Gastroesophageal sphincter (tissue), 4 donors: ENCODE data around the gene CERK. TPM values are rescaled to one million over a fixed set of nuclear protein-coding genes. Genes with fewer than 3 reads are reported as not detected.

Source experiments
- ATAC-seq: fragments of 150-250 bp; one replicate; pipeline ENCODE4 v1.9.1; 2016; ENCODE audit warnings: mild to moderate bottlenecking, moderate library complexity
- H3K27ac ChIP-seq, 4 donors: fragments of 200-600 bp; sonication (generic) in 3 of 4; 1 replicate in 3 of 4; 2 replicates in 1 of 4; pipeline ENCODE4 v1.5.1; 2016 to 2019
- H3K27me3 ChIP-seq: fragments of 200-600 bp; sonication (generic); one replicate; pipeline ENCODE4 v1.5.1; 2019
- H3K36me3 ChIP-seq, 2 donors: fragments of 200-600 bp; sonication (generic); one replicate each; pipeline ENCODE4 v1.5.1; 2019; ENCODE audit warnings: control low read depth in 1 of 2
- H3K4me1 ChIP-seq, 3 donors: fragments of 200-600 bp; sonication (generic); 1 replicate in 2 of 3; 2 replicates in 1 of 3; pipeline ENCODE4 v1.5.1; 2016 to 2019; ENCODE audit warnings: control low read depth in 2 of 3
- H3K4me3 ChIP-seq, 2 donors: fragments of 200-600 bp; sonication (generic); one replicate each; pipeline ENCODE4 v1.5.1; 2019; ENCODE audit warnings: mild to moderate bottlenecking in 1 of 2, moderate library complexity in 1 of 2
- H3K9me3 ChIP-seq, 3 donors: fragments of 200-600 bp; sonication (generic); one replicate each; pipeline ENCODE4 v1.5.1; 2017 to 2019; ENCODE audit warnings: control low read depth in 2 of 3
- CTCF ChIP-seq, 4 experiments: fragments of 200-600 bp in 2 of 4; fragments of 450-650 bp in 2 of 4; sonication (generic) in 1 of 4; IDR thresholded peaks; one replicate each; pipeline ENCODE4 v1.5.1; 2017 to 2019; ENCODE audit warnings: antibody characterized with exemption in 4 of 4, mild to moderate bottlenecking in 2 of 4, moderate library complexity in 2 of 4
- EP300 ChIP-seq: sonication (generic); formaldehyde crosslinking; IDR thresholded peaks from one replicate; pipeline ENCODE4 v1.6.1; 2017; ENCODE audit warnings: antibody characterized with exemption, mild to moderate bottlenecking
- POLR2A ChIP-seq, 2 donors: fragments of 450-650 bp; IDR thresholded peaks; one replicate each; pipeline ENCODE4 v1.6.1; 2017; ENCODE audit warnings: antibody characterized with exemption in 2 of 2, mild to moderate bottlenecking in 2 of 2, moderate library complexity in 1 of 2
- POLR2AphosphoS5 ChIP-seq: sonication (generic); formaldehyde crosslinking; IDR thresholded peaks from one replicate; pipeline ENCODE4 v1.6.1; 2017; ENCODE audit warnings: antibody characterized with exemption
- WGBS, 2 donors: methylation state at CpG; one replicate each; pipeline ENCODE4 v1.1.5; 2018; ENCODE audit warnings: low coverage in 1 of 2; 5-methylcytosine and 5-hydroxymethylcytosine counted together
- total RNA-seq, 4 donors: library from RNA; depleted of rRNA; stranded (reverse); fragments of >200 nt; gene quantifications; one replicate each; pipeline ENCODE4 v1.1.0, GENCODE V29; 2016

CERK gene
- total RNA-seq, 4 donors from 2014 or later = 44.6 to 55.9 (median 45.6) TPM

- no peak for ATAC-seq
- peaks cover 14% of the 10 kb centered on the region for H3K27me3 ChIP-seq
- no peaks in the 10 kb centered on the region for H3K36me3 ChIP-seq
- no peaks in the 10 kb centered on the region for H3K9me3 ChIP-seq
- H3K27ac ChIP-seq = no peak overlapping the region
- TF ChIP-seq POLR2A (IDR thresholded peaks at IDR 0.05) (no peak), CTCF (IDR thresholded peaks at IDR 0.05) (no peak)
- WGBS, 2 donors = no CpG with 5 or more reads among the region's 1 CpG
- H3K4me1 ChIP-seq = peaks cover 0 to 32% (median 21%) of the 10 kb centered on the region in 3 donors
- H3K4me3 ChIP-seq = no peak overlapping the region
Observed at GRCh38 chr22:46756097-46756496, 18.0 kb upstream of the CERK start.

- H3K4me1 ChIP-seq = peaks cover 0 to 28% (median 25%) of the 10 kb centered on the region in 3 donors
- H3K27me3 ChIP-seq = peaks cover 20% of the 10 kb centered on the region
- no peak for ATAC-seq
- H3K9me3 ChIP-seq = no peaks in the 10 kb centered on the region
- no peak for TF ChIP-seq CTCF (IDR thresholded peaks at IDR 0.05)
- TF ChIP-seq EP300 = no peak
- TF ChIP-seq POLR2A (IDR thresholded peaks at IDR 0.05) = no peak
- no peak for TF ChIP-seq POLR2AphosphoS5
- H3K4me3 ChIP-seq = no peak overlapping the region
- 100% methylated on average over 1 to 2 of the region's 2 CpGs for WGBS, 2 donors
- H3K27ac ChIP-seq = no peak overlapping the region
- no peaks in the 10 kb centered on the region for H3K36me3 ChIP-seq
Observed at GRCh38 chr22:46755525-46755924, 17.5 kb upstream of the CERK start.

- 83% methylated on average over 3 of the region's 6 CpGs for WGBS, 2 donors
- H3K4me1 ChIP-seq = peaks cover 0 to 31% (median 25%) of the 10 kb centered on the region in 3 donors
- no peaks in the 10 kb centered on the region for H3K36me3 ChIP-seq
- peaks cover 27% of the 10 kb centered on the region for H3K27me3 ChIP-seq
- peak overlapping the region in 3 of 4 donors; percentile 73 to 86 (median 76) for H3K27ac ChIP-seq
- ATAC-seq = no peak
- TF ChIP-seq CTCF (IDR thresholded peaks at IDR 0.05) (no peak), EP300 (no peak), POLR2AphosphoS5 (no peak), POLR2A (IDR thresholded peaks at IDR 0.05) (no peak)
- H3K9me3 ChIP-seq = no peaks in the 10 kb centered on the region
- H3K4me3 ChIP-seq = no peak overlapping the region
Observed at GRCh38 chr22:46754826-46755225, 16.8 kb upstream of the CERK start.

- H3K27ac ChIP-seq = peak overlapping the region; percentile 45 to 86 (median 74)
Observed at GRCh38 chr22:46754110-46754799, 16.2 kb upstream of the CERK start.

More at GRCh38 chr22:46754110-46754799, 16.2 kb upstream of the CERK start:
- WGBS, 2 donors = 34 to 54% methylated on average over 5 of the region's 14 CpGs
- Histone ChIP-seq H3K9me3 (no peaks in the 10 kb centered on the region), H3K36me3 (no peaks in the 10 kb centered on the region), H3K27me3 (peaks cover 33% of the 10 kb centered on the region), H3K4me3 (no peak overlapping the region), H3K4me1 (peaks cover 0 to 37% (median 25%) of the 10 kb centered on the region in 3 donors)
- no peak for TF ChIP-seq EP300
- TF ChIP-seq POLR2A (IDR thresholded peaks at IDR 0.05) = no peak
- peak; percentile 88 for TF ChIP-seq POLR2AphosphoS5
- no peak for TF ChIP-seq CTCF (IDR thresholded peaks at IDR 0.05)
- peak; percentile 96 for ATAC-seq
